DOHH2 (cell line): ENCODE results near the gene MGLL.

Experiments used
- CTCF ChIP-seq: fragments of 200-600 bp; sonication (generic); IDR thresholded peaks from one replicate; pipeline ENCODE4 v1.5.1; 2014; ENCODE audit warnings: antibody characterized with exemption, mild to moderate bottlenecking, low read depth, low read length; ENCODE audit not compliant: poor library complexity, severe bottlenecking
- EZH2phosphoT487 ChIP-seq: fragments of 200-600 bp; sonication (generic); IDR thresholded peaks from 2 replicates; pipeline ENCODE4 v1.6.1; 2017; ENCODE audit warnings: borderline replicate concordance, mild to moderate bottlenecking, antibody characterized with exemption, low read length, moderate library complexity, mixed read lengths

DNA sequence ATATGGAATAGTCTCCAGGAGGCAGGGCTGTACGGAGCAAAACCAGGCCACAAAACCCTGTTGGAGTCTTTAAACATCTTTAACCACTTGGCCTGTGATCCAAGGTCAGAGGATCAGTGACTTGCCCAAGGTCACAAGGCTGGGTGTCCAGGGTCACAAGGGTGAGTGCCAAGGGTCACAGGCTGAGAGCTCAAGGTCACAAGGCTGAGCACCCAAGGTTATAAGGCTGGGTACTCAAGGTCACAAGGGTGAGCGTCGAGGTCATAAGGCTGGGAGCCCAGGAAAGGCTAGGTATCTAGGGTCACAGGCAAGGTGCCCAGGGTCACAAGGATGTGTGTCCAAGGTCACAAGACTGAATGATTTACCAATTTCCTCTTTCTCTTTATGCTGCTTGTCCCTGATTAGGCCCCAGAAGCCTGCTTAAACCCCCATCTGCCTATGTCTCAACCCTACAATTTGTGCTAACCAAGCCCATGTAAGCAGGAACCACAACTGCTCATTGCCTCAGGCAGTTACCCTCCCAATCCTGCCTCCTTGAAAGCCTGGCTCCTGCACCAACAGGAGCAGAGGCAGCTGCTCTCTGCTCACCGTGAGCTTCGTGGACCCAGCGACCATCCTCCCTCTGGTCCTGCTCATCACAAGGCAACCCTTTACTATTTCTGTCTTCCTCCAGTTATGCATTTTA lies 51.5 kb downstream of the MGLL start:
- TF ChIP-seq CTCF, result no peak
- no peak for TF ChIP-seq EZH2phosphoT487
